Endodermal cell (in vitro differentiated cells): ENCODE data around the gene SMIM10L2A. TPM values are rescaled to one million over a fixed set of nuclear protein-coding genes. Genes with fewer than 3 reads are reported as not detected.

Experiments
- DNase-seq: peaks from one replicate; pipeline ENCODE4 v3.0.0-alpha.2; 2017
- H3K27ac ChIP-seq: 2 replicates; pipeline ENCODE4 v1.5.1; 2013; ENCODE audit warnings: mild to moderate bottlenecking, low read depth, low read length, moderate library complexity
- H3K27me3 ChIP-seq: 2 replicates; pipeline ENCODE4 v1.6.1; 2013; ENCODE audit warnings: mild to moderate bottlenecking, low read length, moderate library complexity; ENCODE audit not compliant: insufficient read depth, control insufficient read depth, poor library complexity, severe bottlenecking
- H3K36me3 ChIP-seq: 2 replicates; pipeline ENCODE4 v1.7.0; 2013; ENCODE audit warnings: mild to moderate bottlenecking, low read length, moderate library complexity; ENCODE audit not compliant: control insufficient read depth, insufficient read depth
- H3K4me1 ChIP-seq: one replicate; pipeline ENCODE4 v1.7.0; 2013; ENCODE audit warnings: low read length; ENCODE audit not compliant: control insufficient read depth, insufficient read depth
- H3K4me3 ChIP-seq: 2 replicates; pipeline ENCODE4 v1.5.1; 2013; ENCODE audit warnings: mild to moderate bottlenecking, low read length, moderate library complexity
- H3K9ac ChIP-seq: 2 replicates; pipeline ENCODE4 v1.6.1; 2013; ENCODE audit warnings: mild to moderate bottlenecking, low read length, moderate library complexity; ENCODE audit not compliant: poor library complexity, severe bottlenecking; ENCODE audit errors: extremely low read depth
- H3K9me3 ChIP-seq: 2 replicates; pipeline ENCODE4 v1.6.1; 2013; ENCODE audit warnings: mild to moderate bottlenecking, low read length, moderate library complexity; ENCODE audit not compliant: control insufficient read depth
- H3K27ac Mint-ChIP-seq: 2 replicates; pipeline ENCODE4 v1.8.0; 2020; ENCODE audit warnings: mixed read lengths
- H3K27me3 Mint-ChIP-seq: 2 replicates; pipeline ENCODE4 v1.8.0; 2021; ENCODE audit warnings: mild to moderate bottlenecking, mixed read lengths; ENCODE audit not compliant: insufficient read depth
- H3K36me3 Mint-ChIP-seq: 2 replicates; pipeline ENCODE4 v1.8.0; 2020; ENCODE audit warnings: low read depth, mixed read lengths
- H3K4me1 Mint-ChIP-seq: 2 replicates; pipeline ENCODE4 v1.8.0; 2020; ENCODE audit warnings: mixed read lengths
- H3K4me3 Mint-ChIP-seq: 2 replicates; pipeline ENCODE4 v1.8.0; 2020; ENCODE audit warnings: mild to moderate bottlenecking, moderate library complexity, mixed read lengths
- H3K9me3 Mint-ChIP-seq: 2 replicates; pipeline ENCODE4 v1.8.0; 2020; ENCODE audit warnings: mild to moderate bottlenecking, mixed read lengths
- WGBS, 2 experiments: methylation state at CpG; one replicate each; pipeline versions ENCODE4 v1.1.5 to v1.1.7; 2013; ENCODE audit warnings: missing lambda C conversion rate in 2 of 2, mixed read lengths in 1 of 2; ENCODE audit not compliant: insufficient coverage in 1 of 2, insufficient read length in 1 of 2; 5-methylcytosine and 5-hydroxymethylcytosine counted together
- total RNA-seq, 2 donors: library from RNA; stranded (reverse); fragmentation: NEBNext Ultra II Directional in 1 of 2; extraction: Animal tissue kit (Norgen Biotek cat#: 25700) in 1 of 2; gene quantifications; 2 replicates in 1 of 2; 3 replicates in 1 of 2; pipeline ENCODE4 v1.2.1, GENCODE V29; 2021
- TF ChIP-seq, protein P1 (sequence below): fragments of 200-600 bp; sonication (generic); conservative IDR thresholded peaks from 2 replicates; pipeline ENCODE4 v1.5.0; 2021; ENCODE audit warnings: antibody characterized with exemption, mild to moderate bottlenecking

SMIM10L2A gene
- total RNA-seq, 2 donors from 2014 or later = 3.8 to 6.1 TPM

DNA sequence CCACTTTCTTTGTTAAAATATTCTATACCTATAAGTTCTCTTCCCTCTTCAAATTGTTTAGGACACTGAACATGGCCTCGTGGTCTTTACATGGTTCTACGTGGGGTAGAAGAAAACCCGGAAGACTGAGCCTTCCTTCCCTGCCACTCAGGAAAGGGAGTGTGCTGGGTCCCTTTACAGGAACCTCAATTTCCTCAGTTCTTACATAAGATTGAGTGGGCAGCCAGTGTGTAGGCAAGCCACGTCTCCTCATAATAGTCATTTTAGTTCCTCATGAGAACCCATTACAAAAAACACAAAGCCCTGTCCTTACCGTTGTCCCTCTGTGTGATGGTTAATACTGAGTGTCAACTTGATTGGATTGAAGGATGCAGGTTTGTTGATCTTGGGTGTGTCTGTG is 28.7 kb upstream of the SMIM10L2A start:
- no peaks in the 10 kb centered on the region for H3K4me1 ChIP-seq
- no peaks in the 10 kb centered on the region for H3K27me3 ChIP-seq
- Mint-ChIP-seq H3K27me3 (no peaks in the 10 kb centered on the region), H3K4me3 (no peak overlapping the region), H3K4me1 (peaks cover 4% of the 10 kb centered on the region), H3K36me3 (no peaks in the 10 kb centered on the region), H3K9me3 (peaks cover 51% of the 10 kb centered on the region), H3K27ac (no peak overlapping the region)
- no peaks in the 10 kb centered on the region for H3K9me3 ChIP-seq
- H3K36me3 ChIP-seq = no peaks in the 10 kb centered on the region
- TF ChIP-seq, protein P1, sequence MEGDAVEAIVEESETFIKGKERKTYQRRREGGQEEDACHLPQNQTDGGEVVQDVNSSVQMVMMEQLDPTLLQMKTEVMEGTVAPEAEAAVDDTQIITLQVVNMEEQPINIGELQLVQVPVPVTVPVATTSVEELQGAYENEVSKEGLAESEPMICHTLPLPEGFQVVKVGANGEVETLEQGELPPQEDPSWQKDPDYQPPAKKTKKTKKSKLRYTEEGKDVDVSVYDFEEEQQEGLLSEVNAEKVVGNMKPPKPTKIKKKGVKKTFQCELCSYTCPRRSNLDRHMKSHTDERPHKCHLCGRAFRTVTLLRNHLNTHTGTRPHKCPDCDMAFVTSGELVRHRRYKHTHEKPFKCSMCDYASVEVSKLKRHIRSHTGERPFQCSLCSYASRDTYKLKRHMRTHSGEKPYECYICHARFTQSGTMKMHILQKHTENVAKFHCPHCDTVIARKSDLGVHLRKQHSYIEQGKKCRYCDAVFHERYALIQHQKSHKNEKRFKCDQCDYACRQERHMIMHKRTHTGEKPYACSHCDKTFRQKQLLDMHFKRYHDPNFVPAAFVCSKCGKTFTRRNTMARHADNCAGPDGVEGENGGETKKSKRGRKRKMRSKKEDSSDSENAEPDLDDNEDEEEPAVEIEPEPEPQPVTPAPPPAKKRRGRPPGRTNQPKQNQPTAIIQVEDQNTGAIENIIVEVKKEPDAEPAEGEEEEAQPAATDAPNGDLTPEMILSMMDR = no peak
- H3K9ac ChIP-seq = no peak overlapping the region
- DNase-seq = no peak
- H3K4me3 ChIP-seq = no peak overlapping the region
- H3K27ac ChIP-seq = no peak overlapping the region
- 85 to 100% methylated on average over 3 to 4 of the region's 5 CpGs for WGBS, 2 experiments

GRCh38 chrX:135395064-135395463 is 26.7 kb upstream of the SMIM10L2A start:
- H3K27me3 Mint-ChIP-seq = no peaks in the 10 kb centered on the region
- WGBS, 2 experiments = 84% methylated on average over 4 of the region's 6 CpGs; no CpG with 5 or more reads in 1 of the 2 experiments
- H3K9ac ChIP-seq = no peak overlapping the region
- no peak for DNase-seq
- H3K4me3 Mint-ChIP-seq = no peak overlapping the region
- no peaks in the 10 kb centered on the region for H3K27me3 ChIP-seq
- no peak overlapping the region for H3K27ac Mint-ChIP-seq
- TF ChIP-seq, protein P1 = no peak
- H3K36me3 Mint-ChIP-seq = no peaks in the 10 kb centered on the region
- peaks cover 58% of the 10 kb centered on the region for H3K9me3 Mint-ChIP-seq
- H3K4me1 Mint-ChIP-seq = peaks cover 4% of the 10 kb centered on the region
- no peak overlapping the region for H3K27ac ChIP-seq
- H3K9me3 ChIP-seq = no peaks in the 10 kb centered on the region
- H3K4me3 ChIP-seq = no peak overlapping the region
- no peaks in the 10 kb centered on the region for H3K36me3 ChIP-seq
- H3K4me1 ChIP-seq = no peaks in the 10 kb centered on the region

- Histone ChIP-seq H3K27ac (no peak overlapping the region), H3K4me3 (no peak overlapping the region), H3K27me3 (no peaks in the 10 kb centered on the region), H3K36me3 (no peaks in the 10 kb centered on the region), H3K9ac (no peak overlapping the region), H3K4me1 (no peaks in the 10 kb centered on the region), H3K9me3 (no peaks in the 10 kb centered on the region)
- Mint-ChIP-seq H3K9me3 (peaks cover 62% of the 10 kb centered on the region), H3K27me3 (no peaks in the 10 kb centered on the region), H3K36me3 (no peaks in the 10 kb centered on the region), H3K4me1 (peaks cover 4% of the 10 kb centered on the region), H3K27ac (no peak overlapping the region), H3K4me3 (no peak overlapping the region)
- 94 to 100% methylated on average over 1 to 4 of the region's 4 CpGs for WGBS, 2 experiments
- no peak for DNase-seq
- TF ChIP-seq, protein P1 = no peak
Observed at GRCh38 chrX:135396109-135396508, 25.6 kb upstream of the SMIM10L2A start.
